ENCODE measurements around the gene GIT1.

Gene GIT1

GRCh38 chr17:29587591-29587990, 1.9 kb downstream of the GIT1 start:
- no peak for FAIRE-seq
- no peak for DNase-seq (ENCODE audit: insufficient read length, low spot score)
- TF ChIP-seq, protein P1, sequence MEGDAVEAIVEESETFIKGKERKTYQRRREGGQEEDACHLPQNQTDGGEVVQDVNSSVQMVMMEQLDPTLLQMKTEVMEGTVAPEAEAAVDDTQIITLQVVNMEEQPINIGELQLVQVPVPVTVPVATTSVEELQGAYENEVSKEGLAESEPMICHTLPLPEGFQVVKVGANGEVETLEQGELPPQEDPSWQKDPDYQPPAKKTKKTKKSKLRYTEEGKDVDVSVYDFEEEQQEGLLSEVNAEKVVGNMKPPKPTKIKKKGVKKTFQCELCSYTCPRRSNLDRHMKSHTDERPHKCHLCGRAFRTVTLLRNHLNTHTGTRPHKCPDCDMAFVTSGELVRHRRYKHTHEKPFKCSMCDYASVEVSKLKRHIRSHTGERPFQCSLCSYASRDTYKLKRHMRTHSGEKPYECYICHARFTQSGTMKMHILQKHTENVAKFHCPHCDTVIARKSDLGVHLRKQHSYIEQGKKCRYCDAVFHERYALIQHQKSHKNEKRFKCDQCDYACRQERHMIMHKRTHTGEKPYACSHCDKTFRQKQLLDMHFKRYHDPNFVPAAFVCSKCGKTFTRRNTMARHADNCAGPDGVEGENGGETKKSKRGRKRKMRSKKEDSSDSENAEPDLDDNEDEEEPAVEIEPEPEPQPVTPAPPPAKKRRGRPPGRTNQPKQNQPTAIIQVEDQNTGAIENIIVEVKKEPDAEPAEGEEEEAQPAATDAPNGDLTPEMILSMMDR (IDR thresholded peaks at IDR 0.05; ENCODE audit: insufficient read depth, missing control alignments) = no peak

GRCh38 chr17:29586676-29587469, 2.6 kb downstream of the GIT1 start:
- TF ChIP-seq, protein P1 (IDR thresholded peaks at IDR 0.05; ENCODE audit: insufficient read depth, missing control alignments) = no peak
- FAIRE-seq = no peak

GRCh38 chr17:29585080-29585751, 4.2 kb downstream of the GIT1 start:
- FAIRE-seq (no peak), DNase-seq (ENCODE audit: insufficient read length, low spot score) (no peak)
- TF ChIP-seq, protein P1 (IDR thresholded peaks at IDR 0.05; ENCODE audit: insufficient read depth, missing control alignments) = peak; percentile 18

More at GRCh38 chr17:29586676-29587469, 2.6 kb downstream of the GIT1 start:
- DNase-seq (ENCODE audit: insufficient read length, low spot score) = no peak

DNA sequence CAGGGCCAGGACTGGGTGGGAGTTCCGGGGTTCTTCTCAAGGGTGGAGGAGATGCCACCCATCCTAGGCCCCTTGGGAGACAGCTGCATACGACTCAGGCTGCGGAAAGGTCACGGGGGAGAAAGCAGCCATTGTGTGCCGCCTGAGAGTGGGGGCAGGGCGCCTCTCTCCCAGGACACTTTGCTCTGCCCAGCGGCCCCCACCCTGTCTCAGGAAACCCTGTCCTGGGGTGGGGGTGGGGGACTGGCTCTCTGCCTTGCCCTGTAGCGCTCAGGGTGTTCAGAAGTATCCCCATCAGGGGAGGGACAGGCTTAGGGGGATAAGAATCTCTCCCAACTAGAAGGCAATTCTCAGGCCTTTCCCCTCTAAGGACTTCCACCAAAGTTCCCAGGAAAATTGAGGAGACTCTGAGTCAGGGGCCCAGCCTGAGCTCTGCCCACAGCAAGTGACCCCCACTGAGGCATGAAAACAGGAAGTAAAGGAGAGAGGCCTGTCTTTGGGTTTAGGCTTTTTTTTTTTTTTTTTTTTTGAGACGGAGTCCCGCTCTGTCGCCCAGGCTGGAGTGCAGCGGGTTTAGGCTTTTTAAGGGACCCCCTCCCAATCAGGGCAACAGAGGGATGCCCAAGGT, 4.9 kb downstream of the GIT1 start:
- no peak for DNase-seq (ENCODE audit: insufficient read length, low spot score)
- TF ChIP-seq, protein P1 (IDR thresholded peaks at IDR 0.05; ENCODE audit: insufficient read depth, missing control alignments) = no peak
- FAIRE-seq = no peak

- FAIRE-seq (no peak), DNase-seq (ENCODE audit: insufficient read length, low spot score) (no peak)
- TF ChIP-seq, protein P1 (IDR thresholded peaks at IDR 0.05; ENCODE audit: insufficient read depth, missing control alignments) = no peak
These were observed 5.9 kb downstream of the GIT1 start for GRCh38 chr17:29583324-29584248.

- DNase-seq (ENCODE audit: insufficient read length, low spot score) = no peak
- no peak for FAIRE-seq
- TF ChIP-seq, protein P1 (IDR thresholded peaks at IDR 0.05; ENCODE audit: insufficient read depth, missing control alignments) = no peak
These were observed 6.7 kb downstream of the GIT1 start for GRCh38 chr17:29582772-29583171.
